Measurements from ENCODE around the gene RFTN1. TPM values are rescaled to one million over a fixed set of nuclear protein-coding genes. Genes with fewer than 3 reads are reported as not detected.

RFTN1 gene
- total RNA-seq, 2 experiments from 2014 or later = 55.7 to 56.4 TPM

DNA sequence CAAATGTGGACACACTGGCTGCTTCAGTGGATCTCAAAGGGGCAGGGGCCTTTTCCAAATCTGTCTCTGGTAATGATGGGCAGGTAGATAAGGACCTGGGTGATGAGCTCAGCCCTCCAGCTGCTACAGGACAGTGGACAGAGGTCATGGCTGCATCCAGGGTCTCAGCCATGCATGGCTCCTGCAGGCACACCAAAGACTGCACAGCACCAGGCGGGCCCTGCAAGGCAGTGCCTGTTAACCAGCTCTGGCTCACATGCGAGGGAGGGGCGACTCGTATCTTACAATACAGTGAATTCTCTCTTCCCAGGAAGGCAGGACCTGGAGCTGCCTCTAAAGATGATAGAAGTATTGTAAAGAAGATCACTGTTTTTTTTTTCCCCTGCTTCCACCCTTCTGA, 189.8 kb downstream of the RFTN1 start:
- POLR2A ChIA-PET = interaction anchor here (0.6 to 13.4 kb wide), 8 partner anchors 9 to 246 kb away, joined by 3 to 211 read pairs (median 5); no protein-coding TSS in a partner anchor
- intact Hi-C loops (cut with DNase I, micrococcal nuclease) = loop anchor here in 1 of 2 experiments (10.0 kb wide), 1 partner anchor 49 kb away; no protein-coding TSS in a partner anchor
- Mint-ChIP-seq H3K4me1 (ENCODE audit: low read depth) (peaks cover 39% of the 10 kb centered on the region), H3K36me3 (ENCODE audit: low read depth) (peaks cover 99% of the 10 kb centered on the region), H3K9me3 (no peaks in the 10 kb centered on the region), H3K27me3 (no peaks in the 10 kb centered on the region), H3K4me3 (no peak overlapping the region), H3K27ac (peak overlapping the region; percentile 76)
- no peaks in the 10 kb centered on the region for H3K9me3 ChIP-seq (ENCODE audit: control insufficient read depth in 1 of 2, insufficient read depth in 1 of 2, low read length in 2 of 2)
- H3K4me1 ChIP-seq (ENCODE audit: insufficient read depth, low read length) = peaks cover 33% of the 10 kb centered on the region
- DNase-seq (no peak), ATAC-seq (ENCODE audit: poor library complexity) (no peak)
- CTCF ChIA-PET = interaction anchor here (0.7 to 2.3 kb wide), 3 partner anchors 14 to 56 kb away, joined by 3 to 10 read pairs (median 8); no protein-coding TSS in a partner anchor
- H3K27me3 ChIP-seq (ENCODE audit: control insufficient read depth in 1 of 2, insufficient read depth in 2 of 2, low read length in 2 of 2) = no peaks in the 10 kb centered on the region
- TF ChIP-seq, protein P1, sequence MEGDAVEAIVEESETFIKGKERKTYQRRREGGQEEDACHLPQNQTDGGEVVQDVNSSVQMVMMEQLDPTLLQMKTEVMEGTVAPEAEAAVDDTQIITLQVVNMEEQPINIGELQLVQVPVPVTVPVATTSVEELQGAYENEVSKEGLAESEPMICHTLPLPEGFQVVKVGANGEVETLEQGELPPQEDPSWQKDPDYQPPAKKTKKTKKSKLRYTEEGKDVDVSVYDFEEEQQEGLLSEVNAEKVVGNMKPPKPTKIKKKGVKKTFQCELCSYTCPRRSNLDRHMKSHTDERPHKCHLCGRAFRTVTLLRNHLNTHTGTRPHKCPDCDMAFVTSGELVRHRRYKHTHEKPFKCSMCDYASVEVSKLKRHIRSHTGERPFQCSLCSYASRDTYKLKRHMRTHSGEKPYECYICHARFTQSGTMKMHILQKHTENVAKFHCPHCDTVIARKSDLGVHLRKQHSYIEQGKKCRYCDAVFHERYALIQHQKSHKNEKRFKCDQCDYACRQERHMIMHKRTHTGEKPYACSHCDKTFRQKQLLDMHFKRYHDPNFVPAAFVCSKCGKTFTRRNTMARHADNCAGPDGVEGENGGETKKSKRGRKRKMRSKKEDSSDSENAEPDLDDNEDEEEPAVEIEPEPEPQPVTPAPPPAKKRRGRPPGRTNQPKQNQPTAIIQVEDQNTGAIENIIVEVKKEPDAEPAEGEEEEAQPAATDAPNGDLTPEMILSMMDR (IDR thresholded peaks at IDR 0.05) = no peak
- no peak overlapping the region for H3K27ac ChIP-seq (ENCODE audit: low read depth in 1 of 2, low read length in 2 of 2)
- peaks cover 98% of the 10 kb centered on the region for H3K36me3 ChIP-seq (ENCODE audit: insufficient read depth, low read length)
- no peak overlapping the region for H3K4me3 ChIP-seq (ENCODE audit: low read length)

DNA sequence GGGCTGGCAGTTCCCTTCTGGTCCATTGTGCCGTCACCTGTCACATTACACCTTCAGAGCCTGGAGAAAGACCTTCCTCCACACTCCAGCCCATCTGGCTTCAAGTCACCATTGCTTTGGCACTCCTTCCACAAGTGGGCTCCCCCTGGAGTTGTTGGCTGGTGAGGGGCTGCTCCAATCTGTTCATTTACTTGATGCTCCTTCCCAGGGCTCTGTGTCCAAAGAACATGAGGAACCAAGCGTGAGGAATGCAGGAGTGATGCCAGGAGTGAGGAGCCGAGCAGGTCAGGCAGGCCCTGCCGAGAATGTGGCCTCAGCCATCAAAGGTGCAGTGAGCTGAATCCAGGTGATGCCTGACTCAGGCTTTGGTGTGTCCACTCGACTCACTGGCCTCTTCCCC, 191.3 kb downstream of the RFTN1 start:
- CTCF ChIA-PET = interaction anchor here (1.7 to 2.3 kb wide), 2 partner anchors 32 to 54 kb away, joined by 8 to 10 read pairs; no protein-coding TSS in a partner anchor
- Mint-ChIP-seq H3K27ac (peak overlapping the region; percentile 94), H3K4me3 (peak overlapping the region; percentile 25), H3K9me3 (no peaks in the 10 kb centered on the region), H3K27me3 (no peaks in the 10 kb centered on the region), H3K36me3 (ENCODE audit: low read depth) (peaks cover 99% of the 10 kb centered on the region), H3K4me1 (ENCODE audit: low read depth) (peaks cover 54% of the 10 kb centered on the region)
- Histone ChIP-seq H3K36me3 (ENCODE audit: insufficient read depth, low read length) (peaks cover 100% of the 10 kb centered on the region), H3K4me1 (ENCODE audit: insufficient read depth, low read length) (peaks cover 47% of the 10 kb centered on the region), H3K27me3 (ENCODE audit: control insufficient read depth in 1 of 2, insufficient read depth in 2 of 2, low read length in 2 of 2) (no peaks in the 10 kb centered on the region), H3K27ac (ENCODE audit: low read depth in 1 of 2, low read length in 2 of 2) (no peak overlapping the region), H3K4me3 (ENCODE audit: low read length) (no peak overlapping the region), H3K9me3 (ENCODE audit: control insufficient read depth in 1 of 2, insufficient read depth in 1 of 2, low read length in 2 of 2) (no peaks in the 10 kb centered on the region)
- TF ChIP-seq, protein P1 (IDR thresholded peaks at IDR 0.05) = no peak
- DNase-seq = no peak
- POLR2A ChIA-PET = interaction anchor here (2.0 to 13.4 kb wide), 3 partner anchors 18 to 36 kb away, joined by 7 to 268 read pairs (median 211); no protein-coding TSS in a partner anchor
- ATAC-seq (ENCODE audit: poor library complexity) = no peak
- intact Hi-C loops (cut with DNase I, micrococcal nuclease) = loop anchor here in 1 of 2 experiments (10.0 kb wide), 1 partner anchor 47 kb away; no protein-coding TSS in a partner anchor

DNA sequence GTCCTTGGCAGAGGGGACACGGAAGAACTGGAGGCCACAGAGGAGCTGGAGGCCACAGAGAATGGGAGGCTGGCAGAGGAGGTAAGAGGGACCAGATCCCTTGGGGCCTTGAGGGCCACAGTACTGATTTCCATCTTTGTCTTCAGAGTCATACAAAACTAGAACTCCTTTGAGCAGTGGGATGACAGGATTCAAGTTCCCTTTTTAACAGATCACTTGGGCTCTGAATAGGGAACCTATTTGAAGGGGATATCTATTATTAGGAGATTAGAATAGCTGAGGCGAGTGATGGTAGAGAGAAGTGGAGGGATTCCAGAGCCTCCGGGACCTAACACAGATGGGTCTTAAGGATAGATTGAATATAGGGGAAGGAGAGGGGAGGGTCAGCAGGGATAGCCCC, 192.8 kb downstream of the RFTN1 start:
- H3K27ac ChIP-seq (ENCODE audit: low read depth in 1 of 2, low read length in 2 of 2) = peak overlapping the region; percentile 18 to 43
- peak overlapping the region; percentile 94 for H3K27ac Mint-ChIP-seq
- H3K4me3 ChIP-seq (ENCODE audit: low read length) = no peak overlapping the region
- H3K9me3 Mint-ChIP-seq = no peaks in the 10 kb centered on the region
- H3K4me3 Mint-ChIP-seq = peak overlapping the region; percentile 4
- H3K27me3 ChIP-seq (ENCODE audit: control insufficient read depth in 1 of 2, insufficient read depth in 2 of 2, low read length in 2 of 2) = no peaks in the 10 kb centered on the region
- no peaks in the 10 kb centered on the region for H3K9me3 ChIP-seq (ENCODE audit: control insufficient read depth in 1 of 2, insufficient read depth in 1 of 2, low read length in 2 of 2)
- intact Hi-C loops (cut with DNase I, micrococcal nuclease) = loop anchor here in 1 of 2 experiments (10.0 kb wide), 1 partner anchor 46 kb away; no protein-coding TSS in a partner anchor
- CTCF ChIA-PET = interaction anchor here (1.1 to 11.5 kb wide), 5 partner anchors 10 to 35 kb away, joined by 3 to 208 read pairs (median 11); no protein-coding TSS in a partner anchor
- DNase-seq (no peak), ATAC-seq (ENCODE audit: poor library complexity) (no peak)
- peaks cover 99% of the 10 kb centered on the region for H3K36me3 ChIP-seq (ENCODE audit: insufficient read depth, low read length)
- H3K4me1 ChIP-seq (ENCODE audit: insufficient read depth, low read length) = peaks cover 59% of the 10 kb centered on the region
- H3K36me3 Mint-ChIP-seq (ENCODE audit: low read depth) = peaks cover 99% of the 10 kb centered on the region
- TF ChIP-seq, protein P1 (IDR thresholded peaks at IDR 0.05) = no peak
- peaks cover 65% of the 10 kb centered on the region for H3K4me1 Mint-ChIP-seq (ENCODE audit: low read depth)
- POLR2A ChIA-PET = interaction anchor here (1.3 to 13.4 kb wide), 4 partner anchors 17 to 35 kb away, joined by 3 to 268 read pairs (median 112); no protein-coding TSS in a partner anchor
- no peaks in the 10 kb centered on the region for H3K27me3 Mint-ChIP-seq

Data from CD4-positive, alpha-beta T cell (primary cell).